Activated CD4-positive, alpha-beta T cell treated with anti-CD3 and anti-CD28 coated beads, Interleukin-2, amount 50 U/mL, for 1 hour (primary cell): ENCODE measurements around the gene YTHDF2.
A peak's percentile ranks its signal among the peaks of the same experiment; 100 is the strongest.
"Not testable (repeated sequence)": the region's sequence is repeated elsewhere in the genome, so short reads cannot be mapped to it uniquely, and the experiment has no call there.

Experiments
- DNase-seq: peaks from one replicate; pipeline ENCODE4 v3.0.0-alpha.2; 2020

YTHDF2 gene

GRCh38 chr1:28736450-28737306, at the start of gene YTHDF2:
Gene YTHDF2, plus strand, starts transcription at chr1:28736940. Its CDS starts 181 bp downstream, at chr1:28737121.
- peak; percentile 98 for DNase-seq

GRCh38 chr1:28691627-28692026, 45.1 kb upstream of the YTHDF2 start:
- not testable (repeated sequence) for DNase-seq

- no peak for DNase-seq
Observed at GRCh38 chr1:28703629-28704028, 33.1 kb upstream of the YTHDF2 start.

- no peak for DNase-seq
Observed at GRCh38 chr1:28716336-28716735, 20.4 kb upstream of the YTHDF2 start.

- no peak for DNase-seq
Observed at GRCh38 chr1:28718166-28718565, 18.6 kb upstream of the YTHDF2 start.

GRCh38 chr1:28718586-28719331, 18.0 kb upstream of the YTHDF2 start:
- DNase-seq, result no peak

- DNase-seq, result no peak
Observed at GRCh38 chr1:28719332-28719619, 17.5 kb upstream of the YTHDF2 start.

- DNase-seq, result no peak
Observed at GRCh38 chr1:28720376-28720775, 16.4 kb upstream of the YTHDF2 start.

- DNase-seq, result not testable (repeated sequence)
Observed at GRCh38 chr1:28721927-28722326, 14.8 kb upstream of the YTHDF2 start.

GRCh38 chr1:28725365-28725764, 11.4 kb upstream of the YTHDF2 start:
- DNase-seq, result not testable (repeated sequence)

GRCh38 chr1:28735961-28736449, 735 bp upstream of the YTHDF2 start:
- no peak for DNase-seq

- peak; percentile 40 for DNase-seq
Observed at GRCh38 chr1:28737307-28738132, 780 bp downstream of the YTHDF2 start.

GRCh38 chr1:28740118-28740517, 3.4 kb downstream of the YTHDF2 start:
- no peak for DNase-seq

GRCh38 chr1:28744184-28744583, 7.4 kb downstream of the YTHDF2 start:
- no peak for DNase-seq

- no peak for DNase-seq
Observed at GRCh38 chr1:28745653-28746173, 9.0 kb downstream of the YTHDF2 start.

GRCh38 chr1:28750330-28750729, 13.6 kb downstream of the YTHDF2 start:
- no peak for DNase-seq

GRCh38 chr1:28750771-28751294, 14.1 kb downstream of the YTHDF2 start:
- not testable (repeated sequence) for DNase-seq

GRCh38 chr1:28751315-28752060, 14.7 kb downstream of the YTHDF2 start:
- no peak for DNase-seq

- no peak for DNase-seq
Observed at GRCh38 chr1:28755701-28756100, 19.0 kb downstream of the YTHDF2 start.

- DNase-seq, result no peak
Observed at GRCh38 chr1:28756846-28757245, 20.1 kb downstream of the YTHDF2 start.

- DNase-seq, result no peak
Observed at GRCh38 chr1:28758420-28758819, 21.7 kb downstream of the YTHDF2 start.

- DNase-seq, result no peak
Observed at GRCh38 chr1:28759257-28759656, 22.5 kb downstream of the YTHDF2 start.
